ENCODE results near the gene ABI3BP. TPM values are rescaled to one million over a fixed set of nuclear protein-coding genes. Genes with fewer than 3 reads are reported as not detected.

Gene ABI3BP
- total RNA-seq, 1 experiment from 2014 or later, result 23.4 TPM

DNA sequence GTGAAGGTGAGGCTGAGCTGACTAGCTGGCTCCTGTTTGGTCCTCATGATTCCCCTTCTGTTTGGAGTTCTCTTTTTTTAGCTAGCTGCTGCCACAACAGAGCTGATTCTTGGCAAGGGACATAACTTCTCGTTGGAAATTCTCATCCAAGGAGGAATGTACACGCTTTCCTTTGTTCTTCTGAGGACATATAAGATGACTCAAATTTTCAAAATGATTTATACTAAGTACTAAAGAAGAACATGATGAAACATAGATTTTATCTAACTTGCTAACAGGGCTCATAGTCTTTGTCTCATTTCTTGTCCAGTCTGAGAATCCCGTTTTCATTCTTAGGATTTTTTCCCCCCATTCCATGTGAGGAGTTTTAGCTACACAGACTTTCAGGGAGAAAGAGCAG, 286.9 kb downstream of the ABI3BP start:
- H3K4me3 ChIP-seq (ENCODE audit: low read length), result no peak overlapping the region
- H3K27me3 ChIP-seq (ENCODE audit: low read length), result no peaks in the 10 kb centered on the region
- H4K20me1 ChIP-seq (ENCODE audit: low read length), result peaks cover 12% of the 10 kb centered on the region
- H3K4me2 ChIP-seq (ENCODE audit: low read length), result no peak overlapping the region
- ChIA-PET POLR2A (ENCODE audit: unreplicated experiment) (no interaction called here), CTCF (no interaction called here)
- peak overlapping the region; percentile 27; the same call in 1 of the 2 replicates for H2AFZ ChIP-seq (ENCODE audit: low read length)
- H3K27ac ChIP-seq (ENCODE audit: low read length), result no peak overlapping the region
- BruUV-seq (replicated peaks), result no TSS peak
- no peaks in the 10 kb centered on the region for H3K9me2 ChIP-seq (replicated peaks; ENCODE audit: low read length)
- ATAC-seq (no peak), DNase-seq (peak; percentile 14)
- TF ChIP-seq EZH2 (IDR thresholded peaks at IDR 0.05; ENCODE audit: low read length, unreplicated experiment) (no peak), EZH2phosphoT487 (IDR thresholded peaks at IDR 0.05; ENCODE audit: borderline replicate concordance, low read length) (no peak)
- TF ChIP-seq, protein P1, sequence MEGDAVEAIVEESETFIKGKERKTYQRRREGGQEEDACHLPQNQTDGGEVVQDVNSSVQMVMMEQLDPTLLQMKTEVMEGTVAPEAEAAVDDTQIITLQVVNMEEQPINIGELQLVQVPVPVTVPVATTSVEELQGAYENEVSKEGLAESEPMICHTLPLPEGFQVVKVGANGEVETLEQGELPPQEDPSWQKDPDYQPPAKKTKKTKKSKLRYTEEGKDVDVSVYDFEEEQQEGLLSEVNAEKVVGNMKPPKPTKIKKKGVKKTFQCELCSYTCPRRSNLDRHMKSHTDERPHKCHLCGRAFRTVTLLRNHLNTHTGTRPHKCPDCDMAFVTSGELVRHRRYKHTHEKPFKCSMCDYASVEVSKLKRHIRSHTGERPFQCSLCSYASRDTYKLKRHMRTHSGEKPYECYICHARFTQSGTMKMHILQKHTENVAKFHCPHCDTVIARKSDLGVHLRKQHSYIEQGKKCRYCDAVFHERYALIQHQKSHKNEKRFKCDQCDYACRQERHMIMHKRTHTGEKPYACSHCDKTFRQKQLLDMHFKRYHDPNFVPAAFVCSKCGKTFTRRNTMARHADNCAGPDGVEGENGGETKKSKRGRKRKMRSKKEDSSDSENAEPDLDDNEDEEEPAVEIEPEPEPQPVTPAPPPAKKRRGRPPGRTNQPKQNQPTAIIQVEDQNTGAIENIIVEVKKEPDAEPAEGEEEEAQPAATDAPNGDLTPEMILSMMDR (conservative IDR thresholded peaks at IDR 0.05; ENCODE audit: low read depth, low read length), result no peak
- H3K9ac ChIP-seq (ENCODE audit: low read length), result no peak overlapping the region
- peaks cover 16% of the 10 kb centered on the region for H3K79me2 ChIP-seq (ENCODE audit: low read length)
- no peaks in the 10 kb centered on the region for H3F3A ChIP-seq (ENCODE audit: low read length, unreplicated experiment)
- no peaks in the 10 kb centered on the region for H3K9me3 ChIP-seq (ENCODE audit: low read length)
- peaks cover 2% of the 10 kb centered on the region; the same call in 1 of the 2 replicates for H3K36me3 ChIP-seq (ENCODE audit: low read depth, low read length)
- intact Hi-C loops (cut with micrococcal nuclease), result no loop called here
- peaks cover 22% of the 10 kb centered on the region for H3K4me1 ChIP-seq (ENCODE audit: insufficient read depth, low read length)

DNA sequence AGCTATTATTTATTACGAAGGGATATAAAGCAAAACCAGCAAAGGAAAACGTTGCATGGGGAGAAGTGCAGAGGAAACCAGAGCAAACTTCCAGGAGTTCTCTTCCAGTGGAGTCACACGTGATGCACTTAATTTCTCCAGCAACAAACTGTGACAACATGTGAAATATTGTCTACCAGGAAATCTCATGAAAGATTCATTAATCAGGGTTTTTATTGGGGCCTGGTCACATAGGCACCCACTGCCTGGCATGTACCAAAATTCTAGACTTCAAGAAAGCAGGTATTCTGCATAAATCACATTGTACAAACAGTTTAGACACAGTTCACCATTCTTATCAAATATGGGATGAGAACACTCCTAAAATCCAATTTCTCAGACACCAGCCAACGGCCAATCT, 289.4 kb downstream of the ABI3BP start:
- Histone ChIP-seq H3K27ac (ENCODE audit: low read length) (no peak overlapping the region), H3K4me2 (ENCODE audit: low read length) (no peak overlapping the region), H3K4me1 (ENCODE audit: insufficient read depth, low read length) (peaks cover 15% of the 10 kb centered on the region), H3K4me3 (ENCODE audit: low read length) (no peak overlapping the region), H3K27me3 (ENCODE audit: low read length) (no peaks in the 10 kb centered on the region), H3F3A (ENCODE audit: low read length, unreplicated experiment) (no peaks in the 10 kb centered on the region), H3K79me2 (ENCODE audit: low read length) (no peaks in the 10 kb centered on the region), H2AFZ (ENCODE audit: low read length) (peak overlapping the region; percentile 36; the same call in 1 of the 2 replicates), H3K9me2 (replicated peaks; ENCODE audit: low read length) (no peaks in the 10 kb centered on the region), H3K36me3 (ENCODE audit: low read depth, low read length) (no peaks in the 10 kb centered on the region), H3K9ac (ENCODE audit: low read length) (no peak overlapping the region), H3K9me3 (ENCODE audit: low read length) (no peaks in the 10 kb centered on the region), H4K20me1 (ENCODE audit: low read length) (no peaks in the 10 kb centered on the region)
- CTCF ChIA-PET, result no interaction called here
- TF ChIP-seq EZH2phosphoT487 (IDR thresholded peaks at IDR 0.05; ENCODE audit: borderline replicate concordance, low read length) (no peak), EZH2 (IDR thresholded peaks at IDR 0.05; ENCODE audit: low read length, unreplicated experiment) (no peak)
- TF ChIP-seq, protein P1 (conservative IDR thresholded peaks at IDR 0.05; ENCODE audit: low read depth, low read length), result no peak
- DNase-seq (no peak), ATAC-seq (no peak)
- intact Hi-C loops (cut with micrococcal nuclease), result loop anchor here (5.0 kb wide), 1 partner anchor 887 kb away; the partner anchor contains the start of gene CMSS1
- no TSS peak for BruUV-seq (replicated peaks)
- POLR2A ChIA-PET (ENCODE audit: unreplicated experiment), result no interaction called here

DNA sequence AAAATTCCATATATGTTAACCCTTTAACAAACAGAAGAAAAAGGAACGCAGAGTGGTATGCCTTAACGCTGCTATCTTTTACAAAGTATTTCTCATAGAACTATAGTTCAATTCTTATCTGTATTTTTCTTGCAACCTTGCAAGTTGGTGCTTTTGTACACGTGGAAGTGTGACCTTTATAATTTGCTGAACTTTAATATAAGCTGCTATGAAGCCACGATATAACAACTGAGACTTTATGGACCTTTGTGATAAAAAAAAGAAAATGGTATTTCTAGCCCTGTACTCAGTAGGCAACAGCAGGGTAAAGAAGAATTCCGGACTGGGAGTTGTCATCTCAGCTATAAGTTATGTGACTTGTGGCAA, 290.3 kb downstream of the ABI3BP start:
- DNase-seq, result no peak
- H4K20me1 ChIP-seq (ENCODE audit: low read length), result no peaks in the 10 kb centered on the region
- H2AFZ ChIP-seq (ENCODE audit: low read length), result peak overlapping the region; percentile 25; the same call in 1 of the 2 replicates
- H3K4me1 ChIP-seq (ENCODE audit: insufficient read depth, low read length), result peaks cover 8% of the 10 kb centered on the region
- CTCF ChIA-PET, result no interaction called here
- no peaks in the 10 kb centered on the region for H3F3A ChIP-seq (ENCODE audit: low read length, unreplicated experiment)
- no peak overlapping the region for H3K4me3 ChIP-seq (ENCODE audit: low read length)
- POLR2A ChIA-PET (ENCODE audit: unreplicated experiment), result interaction anchor here (0.7 kb wide), 1 partner anchor 79 kb away, joined by 6 read pairs; no protein-coding TSS in a partner anchor
- intact Hi-C loops (cut with micrococcal nuclease), result loop anchor here (5.0 kb wide), 1 partner anchor 886 kb away; the partner anchor contains the start of gene CMSS1
- no peaks in the 10 kb centered on the region for H3K36me3 ChIP-seq (ENCODE audit: low read depth, low read length)
- H3K79me2 ChIP-seq (ENCODE audit: low read length), result no peaks in the 10 kb centered on the region
- no peaks in the 10 kb centered on the region for H3K9me2 ChIP-seq (replicated peaks; ENCODE audit: low read length)
- no peak for TF ChIP-seq EZH2 (IDR thresholded peaks at IDR 0.05; ENCODE audit: low read length, unreplicated experiment)
- TF ChIP-seq, protein P1 (conservative IDR thresholded peaks at IDR 0.05; ENCODE audit: low read depth, low read length), result no peak
- no peak for TF ChIP-seq EZH2phosphoT487 (IDR thresholded peaks at IDR 0.05; ENCODE audit: borderline replicate concordance, low read length)
- H3K9me3 ChIP-seq (ENCODE audit: low read length), result no peaks in the 10 kb centered on the region
- no peak overlapping the region for H3K9ac ChIP-seq (ENCODE audit: low read length)
- no peak overlapping the region for H3K4me2 ChIP-seq (ENCODE audit: low read length)
- no TSS peak for BruUV-seq (replicated peaks)
- H3K27me3 ChIP-seq (ENCODE audit: low read length), result no peaks in the 10 kb centered on the region
- no peak overlapping the region for H3K27ac ChIP-seq (ENCODE audit: low read length)
- ATAC-seq, result no peak
